ENCODE results near the gene TMEM234.

TMEM234 gene

DNA sequence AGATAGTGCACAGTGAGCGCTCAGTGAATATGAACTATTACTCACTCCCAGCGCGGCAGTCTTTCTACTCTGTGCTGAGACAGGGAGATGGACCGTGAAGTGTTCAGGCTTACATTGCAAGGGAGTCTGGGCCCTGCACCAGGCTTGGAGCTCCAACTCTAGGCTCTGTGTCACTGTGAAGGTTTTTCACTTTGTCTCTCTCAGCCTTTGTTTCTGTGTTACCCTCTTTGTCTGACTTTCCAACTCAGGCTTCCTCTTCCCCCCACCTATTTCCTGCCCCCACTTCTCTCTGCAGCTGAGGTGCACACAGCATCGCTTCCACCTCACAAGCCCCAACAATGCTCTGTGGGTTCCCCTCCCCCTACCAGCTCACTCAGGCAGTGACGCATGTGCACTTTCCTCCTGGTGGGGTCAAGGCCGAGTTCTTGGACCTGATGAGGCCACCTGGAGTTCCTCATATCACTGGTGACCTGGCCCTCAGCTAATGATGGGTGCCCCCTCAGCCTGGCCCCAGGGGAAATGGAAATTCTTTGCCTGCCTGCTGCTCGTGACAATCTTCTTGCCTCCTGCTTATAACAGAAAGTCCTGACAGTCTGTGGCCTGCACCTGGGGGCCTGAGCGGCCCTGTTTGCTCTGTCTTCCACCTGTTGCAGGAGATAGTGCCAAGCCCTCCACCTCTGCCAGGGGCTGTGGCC lies 27.8 kb upstream of the TMEM234 start:
- no peak for TF ChIP-seq TAF1 (IDR thresholded peaks at IDR 0.05; ENCODE audit: borderline replicate concordance, insufficient read depth, low read length)
- no peak for TF ChIP-seq FOXP2 (optimal IDR thresholded peaks at IDR 0.05; ENCODE audit: borderline replicate concordance, extremely low read depth, extremely low read length, insufficient read depth)
- no peak for TF ChIP-seq POLR2AphosphoS5 (IDR thresholded peaks at IDR 0.05; ENCODE audit: low read depth, low read length)

GRCh38 chr1:32247983-32248889 lies 26.1 kb upstream of the TMEM234 start:
- no peak for TF ChIP-seq TAF1 (IDR thresholded peaks at IDR 0.05; ENCODE audit: borderline replicate concordance, insufficient read depth, low read length)
- peak; percentile 82 for TF ChIP-seq FOXP2 (optimal IDR thresholded peaks at IDR 0.05; ENCODE audit: borderline replicate concordance, extremely low read depth, extremely low read length, insufficient read depth)
- 0 out of 2 replicates have a peak, but pooled peaks have one; percentile 27 for TF ChIP-seq SIN3A (IDR thresholded peaks at IDR 0.05; ENCODE audit: borderline replicate concordance, insufficient read depth, low read length)

GRCh38 chr1:32247452-32247851 lies 25.3 kb upstream of the TMEM234 start:
- TF ChIP-seq TAF1 (IDR thresholded peaks at IDR 0.05; ENCODE audit: borderline replicate concordance, insufficient read depth, low read length): no peak

GRCh38 chr1:32246888-32247273 lies 24.7 kb upstream of the TMEM234 start, which contains the start of gene FAM167B:
Gene FAM167B, plus strand, starts transcription at chr1:32247222. Its CDS starts 200 bp downstream, at chr1:32247422.
- TF ChIP-seq SIN3A (IDR thresholded peaks at IDR 0.05; ENCODE audit: borderline replicate concordance, insufficient read depth, low read length) (no peak), TAF1 (IDR thresholded peaks at IDR 0.05; ENCODE audit: borderline replicate concordance, insufficient read depth, low read length) (no peak), POLR2AphosphoS5 (IDR thresholded peaks at IDR 0.05; ENCODE audit: low read depth, low read length) (no peak), FOXP2 (optimal IDR thresholded peaks at IDR 0.05; ENCODE audit: borderline replicate concordance, extremely low read depth, extremely low read length, insufficient read depth) (no peak)
- TF ChIP-seq, protein P1, sequence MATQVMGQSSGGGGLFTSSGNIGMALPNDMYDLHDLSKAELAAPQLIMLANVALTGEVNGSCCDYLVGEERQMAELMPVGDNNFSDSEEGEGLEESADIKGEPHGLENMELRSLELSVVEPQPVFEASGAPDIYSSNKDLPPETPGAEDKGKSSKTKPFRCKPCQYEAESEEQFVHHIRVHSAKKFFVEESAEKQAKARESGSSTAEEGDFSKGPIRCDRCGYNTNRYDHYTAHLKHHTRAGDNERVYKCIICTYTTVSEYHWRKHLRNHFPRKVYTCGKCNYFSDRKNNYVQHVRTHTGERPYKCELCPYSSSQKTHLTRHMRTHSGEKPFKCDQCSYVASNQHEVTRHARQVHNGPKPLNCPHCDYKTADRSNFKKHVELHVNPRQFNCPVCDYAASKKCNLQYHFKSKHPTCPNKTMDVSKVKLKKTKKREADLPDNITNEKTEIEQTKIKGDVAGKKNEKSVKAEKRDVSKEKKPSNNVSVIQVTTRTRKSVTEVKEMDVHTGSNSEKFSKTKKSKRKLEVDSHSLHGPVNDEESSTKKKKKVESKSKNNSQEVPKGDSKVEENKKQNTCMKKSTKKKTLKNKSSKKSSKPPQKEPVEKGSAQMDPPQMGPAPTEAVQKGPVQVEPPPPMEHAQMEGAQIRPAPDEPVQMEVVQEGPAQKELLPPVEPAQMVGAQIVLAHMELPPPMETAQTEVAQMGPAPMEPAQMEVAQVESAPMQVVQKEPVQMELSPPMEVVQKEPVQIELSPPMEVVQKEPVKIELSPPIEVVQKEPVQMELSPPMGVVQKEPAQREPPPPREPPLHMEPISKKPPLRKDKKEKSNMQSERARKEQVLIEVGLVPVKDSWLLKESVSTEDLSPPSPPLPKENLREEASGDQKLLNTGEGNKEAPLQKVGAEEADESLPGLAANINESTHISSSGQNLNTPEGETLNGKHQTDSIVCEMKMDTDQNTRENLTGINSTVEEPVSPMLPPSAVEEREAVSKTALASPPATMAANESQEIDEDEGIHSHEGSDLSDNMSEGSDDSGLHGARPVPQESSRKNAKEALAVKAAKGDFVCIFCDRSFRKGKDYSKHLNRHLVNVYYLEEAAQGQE (IDR thresholded peaks at IDR 0.05; ENCODE audit: insufficient read depth in 1 of 2, low read depth in 2 of 2, low read length in 2 of 2): no peak

DNA sequence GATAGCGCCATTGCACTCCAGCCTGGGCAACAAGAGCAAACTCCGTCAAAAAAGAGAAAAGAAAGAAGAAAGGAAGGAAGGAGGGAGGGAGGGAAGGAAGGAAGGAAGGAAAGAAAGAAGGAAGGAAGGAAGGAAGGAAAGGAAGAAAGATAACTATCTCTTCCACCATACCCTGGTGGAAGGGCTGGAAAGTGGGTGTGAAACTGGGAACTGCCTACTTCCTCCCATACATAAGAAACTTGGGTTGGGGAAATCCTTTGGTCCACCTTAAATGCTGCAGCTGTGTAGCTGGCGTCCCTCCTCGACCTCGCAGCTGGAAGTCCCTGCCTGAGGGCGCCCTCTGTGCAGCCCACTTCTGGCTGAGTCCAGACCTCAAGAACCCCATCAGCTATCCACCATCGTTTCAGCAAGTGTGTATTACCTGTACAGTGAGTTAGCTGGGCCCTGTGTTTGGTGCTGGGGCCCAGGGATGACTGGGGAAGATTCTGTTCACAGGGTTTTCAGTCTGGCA lies 20.2 kb upstream of the TMEM234 start:
- TF ChIP-seq POLR2AphosphoS5 (IDR thresholded peaks at IDR 0.05; ENCODE audit: low read depth, low read length) (no peak), FOXP2 (optimal IDR thresholded peaks at IDR 0.05; ENCODE audit: borderline replicate concordance, extremely low read depth, extremely low read length, insufficient read depth) (no peak), TAF1 (IDR thresholded peaks at IDR 0.05; ENCODE audit: borderline replicate concordance, insufficient read depth, low read length) (no peak), SIN3A (IDR thresholded peaks at IDR 0.05; ENCODE audit: borderline replicate concordance, insufficient read depth, low read length) (no peak)
- TF ChIP-seq, protein P1 (IDR thresholded peaks at IDR 0.05; ENCODE audit: insufficient read depth in 1 of 2, low read depth in 2 of 2, low read length in 2 of 2): no peak

- no peak for TF ChIP-seq FOXP2 (optimal IDR thresholded peaks at IDR 0.05; ENCODE audit: borderline replicate concordance, extremely low read depth, extremely low read length, insufficient read depth)
- TF ChIP-seq, protein P1 (IDR thresholded peaks at IDR 0.05; ENCODE audit: insufficient read depth in 1 of 2, low read depth in 2 of 2, low read length in 2 of 2): no peak
- no peak for TF ChIP-seq TAF1 (IDR thresholded peaks at IDR 0.05; ENCODE audit: borderline replicate concordance, insufficient read depth, low read length)
These were observed 19.0 kb upstream of the TMEM234 start for GRCh38 chr1:32241001-32241763.
